Left lung (tissue), 10 donors: ENCODE measurements around the gene PTPRN2. TPM values are rescaled to one million over a fixed set of nuclear protein-coding genes. Genes with fewer than 3 reads are reported as not detected.

Experiments
- ATAC-seq: fragments of 200-7000 bp; cut with Tn5 transposase; one replicate; pipeline ENCODE4 v1.9.1; 2020; ENCODE audit warnings: moderate library complexity
- DNase-seq, 4 donors: peaks; one replicate each; pipeline ENCODE4 v3.0.0-alpha.2; 2013 to 2020
- H3K27ac ChIP-seq, 2 donors: fragments of 200-600 bp; sonication (generic) in 1 of 2; one replicate each; pipeline versions ENCODE4 v1.5.0 to v1.8.0; 2020 to 2021
- H3K27me3 ChIP-seq, 2 donors: fragments of 200-600 bp; sonication (generic) in 1 of 2; one replicate each; pipeline versions ENCODE4 v1.5.0 to v1.8.0; 2020 to 2021
- H3K36me3 ChIP-seq, 2 donors: fragments of 200-600 bp; sonication (generic) in 1 of 2; one replicate each; pipeline versions ENCODE4 v1.5.0 to v1.8.0; 2020 to 2021
- H3K4me1 ChIP-seq, 2 donors: fragments of 200-600 bp; one replicate each; pipeline ENCODE4 v1.8.0; 2021
- H3K4me3 ChIP-seq, 2 donors: fragments of 200-600 bp; sonication (generic) in 1 of 2; one replicate each; pipeline versions ENCODE4 v1.5.0 to v1.8.0; 2020 to 2021; ENCODE audit warnings: mild to moderate bottlenecking in 1 of 2
- H3K9me3 ChIP-seq, 2 donors: fragments of 200-600 bp; sonication (generic) in 1 of 2; one replicate each; pipeline versions ENCODE4 v1.5.0 to v1.8.0; 2020 to 2021
- intact Hi-C, 2 donors: fragments of 100-400 bp; cut with DNase I; formaldehyde crosslinking; loops; one replicate each; pipeline versions ENCODE4 v1.11.2 to v1.14.2; 2022
- polyA plus RNA-seq, 6 donors: library from polyadenylated mRNA; unstranded; fragments of 120-200 nt; gene quantifications; one replicate each; pipeline ENCODE4 v1.2.1, GENCODE V29; 2013; ENCODE audit not compliant: insufficient read length in 6 of 6
- total RNA-seq, 2 donors: library from RNA; stranded (reverse); fragmentation: NEBNext Ultra II Directional; extraction: Animal tissue kit (Norgen Biotek cat#: 25700); gene quantifications; one replicate each; pipeline ENCODE4 v1.2.1, GENCODE V29; 2021
- TF ChIP-seq, protein P1 (sequence below), 2 donors: fragments of 200-600 bp; sonication (generic) in 1 of 2; IDR thresholded peaks; one replicate each; pipeline versions ENCODE4 v1.5.0 to v1.8.0; 2021; ENCODE audit warnings: antibody characterized with exemption in 2 of 2
- donor health status: DM: no; HTN: yes; CAD: no.
- donor health status: DM: no; HTN: no; CAD: no.

Gene PTPRN2
- total and polyA plus RNA-seq, 8 donors = 4.0 to 7.8 (median 6.8) TPM

DNA sequence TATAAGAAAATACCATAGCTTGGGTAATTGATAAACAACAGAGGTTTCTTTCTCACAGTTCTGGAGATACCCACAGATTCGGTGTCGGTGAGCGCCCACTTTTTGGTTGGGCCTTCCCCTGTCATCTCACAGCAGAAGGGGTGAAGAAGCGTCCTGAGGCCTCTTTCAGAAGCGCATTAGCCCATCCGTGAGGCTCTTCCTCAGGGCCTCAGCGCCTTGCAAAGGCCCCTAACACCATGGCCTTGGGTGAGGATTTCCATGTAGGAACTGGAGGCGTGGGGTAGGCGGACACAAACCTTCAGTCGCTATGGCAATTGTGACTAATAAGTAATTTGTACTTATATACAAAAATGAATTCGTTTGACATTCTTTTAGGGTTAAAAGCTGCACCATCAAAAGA is 316.0 kb downstream of the PTPRN2 start:
- DNase-seq (peak in 1 of 4 donors; percentile 10), ATAC-seq (no peak)
- intact Hi-C loops = no loop called here
- Histone ChIP-seq H3K4me3 (no peak overlapping the region), H3K9me3 (no peaks in the 10 kb centered on the region), H3K36me3 (no peaks in the 10 kb centered on the region), H3K27me3 (peaks cover 0 to 10% of the 10 kb centered on the region in 2 donors), H3K4me1 (no peaks in the 10 kb centered on the region), H3K27ac (no peak overlapping the region)
- TF ChIP-seq, protein P1, sequence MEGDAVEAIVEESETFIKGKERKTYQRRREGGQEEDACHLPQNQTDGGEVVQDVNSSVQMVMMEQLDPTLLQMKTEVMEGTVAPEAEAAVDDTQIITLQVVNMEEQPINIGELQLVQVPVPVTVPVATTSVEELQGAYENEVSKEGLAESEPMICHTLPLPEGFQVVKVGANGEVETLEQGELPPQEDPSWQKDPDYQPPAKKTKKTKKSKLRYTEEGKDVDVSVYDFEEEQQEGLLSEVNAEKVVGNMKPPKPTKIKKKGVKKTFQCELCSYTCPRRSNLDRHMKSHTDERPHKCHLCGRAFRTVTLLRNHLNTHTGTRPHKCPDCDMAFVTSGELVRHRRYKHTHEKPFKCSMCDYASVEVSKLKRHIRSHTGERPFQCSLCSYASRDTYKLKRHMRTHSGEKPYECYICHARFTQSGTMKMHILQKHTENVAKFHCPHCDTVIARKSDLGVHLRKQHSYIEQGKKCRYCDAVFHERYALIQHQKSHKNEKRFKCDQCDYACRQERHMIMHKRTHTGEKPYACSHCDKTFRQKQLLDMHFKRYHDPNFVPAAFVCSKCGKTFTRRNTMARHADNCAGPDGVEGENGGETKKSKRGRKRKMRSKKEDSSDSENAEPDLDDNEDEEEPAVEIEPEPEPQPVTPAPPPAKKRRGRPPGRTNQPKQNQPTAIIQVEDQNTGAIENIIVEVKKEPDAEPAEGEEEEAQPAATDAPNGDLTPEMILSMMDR (IDR thresholded peaks at IDR 0.05) = no peak

DNA sequence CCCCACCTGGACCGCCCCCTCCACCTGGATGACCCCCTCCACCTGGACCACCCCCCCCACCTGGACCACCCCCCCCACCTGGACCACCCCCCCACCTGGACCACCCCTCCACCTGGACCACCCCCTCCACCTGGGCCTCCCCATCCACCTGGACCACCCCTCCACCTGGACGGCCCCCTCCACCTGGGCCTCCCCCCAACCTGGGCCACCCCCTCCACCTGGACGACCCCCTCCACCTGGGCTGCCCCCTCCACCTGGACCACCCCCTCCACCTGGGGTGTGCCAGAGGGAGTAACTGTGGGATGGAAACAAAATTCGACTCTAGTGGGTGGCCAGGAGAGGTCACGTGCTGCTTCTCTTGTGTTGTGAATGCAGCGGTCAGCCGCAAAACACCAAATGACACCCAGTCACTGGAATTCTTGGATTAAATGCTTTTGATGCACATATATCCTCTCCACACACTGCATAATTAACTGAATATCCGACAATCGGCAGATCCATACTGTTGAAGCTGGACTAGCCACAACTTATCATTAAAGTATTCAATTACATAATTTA is 316.7 kb downstream of the PTPRN2 start:
- DNase-seq (peak in 1 of 4 donors; percentile 48), ATAC-seq (no peak)
- Histone ChIP-seq H3K4me1 (no peaks in the 10 kb centered on the region), H3K27me3 (peaks cover 0 to 11% of the 10 kb centered on the region in 2 donors), H3K27ac (no peak overlapping the region), H3K36me3 (no peaks in the 10 kb centered on the region), H3K4me3 (no peak overlapping the region), H3K9me3 (no peaks in the 10 kb centered on the region)
- intact Hi-C loops = no loop called here
- TF ChIP-seq, protein P1 (IDR thresholded peaks at IDR 0.05) = no peak

DNA sequence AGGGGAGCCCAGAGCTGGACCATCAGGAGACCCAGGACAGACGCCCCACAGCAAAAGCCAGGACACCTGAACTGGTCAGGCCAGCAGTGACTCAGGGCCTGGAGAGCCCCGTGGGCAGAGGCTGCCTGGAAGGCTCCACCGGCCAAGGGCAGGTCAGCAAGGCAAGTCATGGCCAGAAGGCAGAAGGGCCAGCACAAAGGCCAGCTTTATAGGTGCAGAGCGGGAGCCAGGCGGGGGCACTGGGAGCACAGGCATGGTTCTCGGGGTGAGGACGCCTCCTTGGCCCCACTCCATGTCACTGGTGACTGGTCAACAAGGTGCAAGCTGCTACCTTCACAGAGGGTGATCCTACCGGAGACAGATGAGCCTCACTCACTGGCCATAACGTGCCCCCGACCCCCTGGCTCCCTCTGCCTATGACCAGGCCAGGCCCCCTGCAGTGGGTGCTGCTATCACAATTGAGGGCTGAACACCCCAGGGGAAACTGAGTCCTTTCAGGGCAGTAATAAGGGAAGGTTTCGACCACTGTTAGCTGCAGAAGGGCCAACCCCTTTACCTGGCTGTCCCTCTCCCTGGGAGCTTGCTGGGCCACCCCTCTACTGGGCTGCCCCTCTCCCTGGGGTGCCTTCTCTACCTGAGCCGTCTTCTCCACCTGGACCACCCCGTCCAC is 317.4 kb downstream of the PTPRN2 start:
- Histone ChIP-seq H3K36me3 (no peaks in the 10 kb centered on the region), H3K27ac (no peak overlapping the region), H3K9me3 (no peaks in the 10 kb centered on the region), H3K27me3 (peaks cover 0 to 11% of the 10 kb centered on the region in 2 donors), H3K4me3 (no peak overlapping the region), H3K4me1 (no peaks in the 10 kb centered on the region)
- TF ChIP-seq, protein P1 (IDR thresholded peaks at IDR 0.05) = no peak
- peak in 2 of 4 donors; percentile 29 to 65 for DNase-seq
- no peak for ATAC-seq
- intact Hi-C loops = no loop called here

DNA sequence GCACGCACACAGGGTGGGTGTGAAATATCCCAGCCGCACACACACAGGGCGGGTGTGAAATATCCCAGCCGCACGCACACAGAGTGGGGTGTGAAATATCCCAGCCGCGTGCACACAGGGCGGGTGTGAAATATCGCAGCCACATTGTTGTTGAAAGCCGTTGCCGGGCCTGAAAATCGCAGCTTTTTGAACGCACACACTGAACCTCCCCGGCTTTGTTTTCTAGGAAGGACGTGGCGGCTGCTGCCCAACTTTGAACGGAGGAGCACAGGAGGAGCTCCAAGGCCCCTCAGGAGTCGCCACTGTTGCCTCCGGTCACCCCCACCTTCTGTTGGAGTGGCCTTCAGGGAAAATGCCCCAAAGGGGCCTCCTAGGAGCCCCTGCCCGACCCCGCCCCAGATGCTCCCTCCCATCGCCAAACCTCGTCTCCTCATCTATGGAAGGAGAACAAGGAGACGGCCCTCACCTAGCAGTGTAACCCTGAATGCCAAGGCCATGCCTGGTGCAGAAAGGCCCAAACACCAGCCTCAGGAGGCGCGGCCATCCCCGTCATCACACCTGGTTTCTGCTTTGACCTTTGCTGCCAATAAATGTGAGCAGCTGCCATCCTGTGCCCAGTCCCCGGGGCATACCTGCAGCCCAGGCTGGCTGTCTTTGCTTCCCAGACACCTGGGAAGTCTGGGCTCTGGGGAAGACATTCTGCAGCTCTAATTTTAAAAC is 318.6 kb downstream of the PTPRN2 start:
- ATAC-seq (no peak), DNase-seq (peak in 2 of 4 donors; percentile 17 to 50)
- intact Hi-C loops = no loop called here
- Histone ChIP-seq H3K36me3 (no peaks in the 10 kb centered on the region), H3K27ac (no peak overlapping the region), H3K4me3 (no peak overlapping the region), H3K27me3 (peaks cover 0 to 11% of the 10 kb centered on the region in 2 donors), H3K9me3 (no peaks in the 10 kb centered on the region), H3K4me1 (no peaks in the 10 kb centered on the region)
- TF ChIP-seq, protein P1 (IDR thresholded peaks at IDR 0.05) = no peak
